ENCODE measurements around the gene RAD51AP1.

RAD51AP1 gene

GRCh38 chr12:4579305-4580102, 40.8 kb downstream of the RAD51AP1 start:
- peak; percentile 29 for DNase-seq
- H3K27me3 ChIP-seq = peaks cover 65% of the 10 kb centered on the region
- no peaks in the 10 kb centered on the region for H3K36me3 ChIP-seq
- peak overlapping the region; percentile 7; the same call in 1 of the 2 replicates for H3K4me3 ChIP-seq (ENCODE audit: low read depth, low read length)
- peak; percentile 58 for TF ChIP-seq CTCF (IDR thresholded peaks at IDR 0.05; ENCODE audit: low read depth, low read length)
- no peaks in the 10 kb centered on the region; the same call in 1 of the 2 replicates for H3K4me1 ChIP-seq
- H3K9me3 ChIP-seq = no peaks in the 10 kb centered on the region; the same call in 1 of the 2 replicates

GRCh38 chr12:4580281-4580688, 41.6 kb downstream of the RAD51AP1 start:
- TF ChIP-seq CTCF (IDR thresholded peaks at IDR 0.05; ENCODE audit: low read depth, low read length) = no peak
- no peak for DNase-seq
- no peaks in the 10 kb centered on the region; the same call in 1 of the 2 replicates for H3K9me3 ChIP-seq
- no peak overlapping the region for H3K4me3 ChIP-seq (ENCODE audit: low read depth, low read length)
- H3K4me1 ChIP-seq = no peaks in the 10 kb centered on the region; the same call in 1 of the 2 replicates
- peaks cover 60% of the 10 kb centered on the region for H3K27me3 ChIP-seq
- H3K36me3 ChIP-seq = no peaks in the 10 kb centered on the region

GRCh38 chr12:4584281-4584680, 45.6 kb downstream of the RAD51AP1 start:
- no peaks in the 10 kb centered on the region for H3K9me3 ChIP-seq
- no peaks in the 10 kb centered on the region for H3K36me3 ChIP-seq
- H3K27me3 ChIP-seq = peaks cover 36% of the 10 kb centered on the region
- no peaks in the 10 kb centered on the region for H3K4me1 ChIP-seq
- TF ChIP-seq CTCF (IDR thresholded peaks at IDR 0.05; ENCODE audit: low read depth, low read length) = no peak
- no peak overlapping the region for H3K4me3 ChIP-seq (ENCODE audit: low read depth, low read length)
- no peak for DNase-seq

- no peaks in the 10 kb centered on the region for H3K4me1 ChIP-seq
- no peak for TF ChIP-seq CTCF (IDR thresholded peaks at IDR 0.05; ENCODE audit: low read depth, low read length)
- DNase-seq = no peak
- H3K27me3 ChIP-seq = peaks cover 36% of the 10 kb centered on the region
- no peaks in the 10 kb centered on the region for H3K36me3 ChIP-seq
- H3K4me3 ChIP-seq (ENCODE audit: low read depth, low read length) = no peak overlapping the region
- no peaks in the 10 kb centered on the region; the same call in 1 of the 2 replicates for H3K9me3 ChIP-seq
Measured at GRCh38 chr12:4584896-4585295, 46.2 kb downstream of the RAD51AP1 start.

- H3K36me3 ChIP-seq = no peaks in the 10 kb centered on the region
- H3K9me3 ChIP-seq = no peaks in the 10 kb centered on the region; the same call in 1 of the 2 replicates
- no peak overlapping the region for H3K4me3 ChIP-seq (ENCODE audit: low read depth, low read length)
- no peaks in the 10 kb centered on the region for H3K4me1 ChIP-seq
- DNase-seq = no peak
- no peak for TF ChIP-seq CTCF (IDR thresholded peaks at IDR 0.05; ENCODE audit: low read depth, low read length)
- H3K27me3 ChIP-seq = peaks cover 32% of the 10 kb centered on the region
Measured at GRCh38 chr12:4586500-4586899, 47.8 kb downstream of the RAD51AP1 start.

GRCh38 chr12:4587108-4587507, 48.4 kb downstream of the RAD51AP1 start:
- Histone ChIP-seq H3K36me3 (no peaks in the 10 kb centered on the region), H3K9me3 (no peaks in the 10 kb centered on the region; the same call in 1 of the 2 replicates), H3K4me1 (no peaks in the 10 kb centered on the region), H3K27me3 (peaks cover 26% of the 10 kb centered on the region), H3K4me3 (ENCODE audit: low read depth, low read length) (no peak overlapping the region)
- DNase-seq = no peak
- no peak; the same call in 1 of the 2 replicates for TF ChIP-seq CTCF (IDR thresholded peaks at IDR 0.05; ENCODE audit: low read depth, low read length)
